GM18526 (cell line): ENCODE results near the gene GHRH.

Source experiments
- POLR2A ChIP-seq: IDR thresholded peaks from 3 replicates; pipeline ENCODE4 v1.6.1; 2011; ENCODE audit not compliant: insufficient read length; ENCODE audit errors: extremely low read depth

Gene GHRH

GRCh38 chr20:37256286-37256685 lies 5.3 kb downstream of the GHRH start:
- no peak for TF ChIP-seq POLR2A

- no peak for TF ChIP-seq POLR2A
Observed at GRCh38 chr20:37254114-37254878, 7.3 kb downstream of the GHRH start.

- TF ChIP-seq POLR2A: no peak
Observed at GRCh38 chr20:37253087-37253486, 8.5 kb downstream of the GHRH start.

GRCh38 chr20:37251825-37252477 lies 9.7 kb downstream of the GHRH start:
- no peak for TF ChIP-seq POLR2A

- TF ChIP-seq POLR2A: no peak
Observed at GRCh38 chr20:37249304-37249703, 12.3 kb downstream of the GHRH start.

- no peak for TF ChIP-seq POLR2A
Observed at GRCh38 chr20:37247547-37247946, 14.1 kb downstream of the GHRH start.

- no peak for TF ChIP-seq POLR2A
Observed at GRCh38 chr20:37246736-37247135, 14.9 kb downstream of the GHRH start.

- TF ChIP-seq POLR2A: no peak
Observed at GRCh38 chr20:37245216-37246150, 16.1 kb downstream of the GHRH start.

GRCh38 chr20:37244572-37244957 lies 17.0 kb downstream of the GHRH start:
- no peak for TF ChIP-seq POLR2A

- TF ChIP-seq POLR2A: no peak
Observed at GRCh38 chr20:37243937-37244571, 17.6 kb downstream of the GHRH start.

GRCh38 chr20:37243076-37243936 lies 18.3 kb downstream of the GHRH start:
- TF ChIP-seq POLR2A: no peak

GRCh38 chr20:37242503-37242902 lies 19.1 kb downstream of the GHRH start:
- TF ChIP-seq POLR2A: no peak

- no peak for TF ChIP-seq POLR2A
Observed at GRCh38 chr20:37240337-37241067, 21.1 kb downstream of the GHRH start.
